ENCODE measurements around the gene ANGPT4. TPM values are rescaled to one million over a fixed set of nuclear protein-coding genes. Genes with fewer than 3 reads are reported as not detected.

ANGPT4 gene
- total and polyA plus RNA-seq, 10 of the 15 experiments (the other 5 are each of a cell fraction or from before 2014, with no cell fraction given) = 0.01 to 0.16 TPM; not detected in 8

DNA sequence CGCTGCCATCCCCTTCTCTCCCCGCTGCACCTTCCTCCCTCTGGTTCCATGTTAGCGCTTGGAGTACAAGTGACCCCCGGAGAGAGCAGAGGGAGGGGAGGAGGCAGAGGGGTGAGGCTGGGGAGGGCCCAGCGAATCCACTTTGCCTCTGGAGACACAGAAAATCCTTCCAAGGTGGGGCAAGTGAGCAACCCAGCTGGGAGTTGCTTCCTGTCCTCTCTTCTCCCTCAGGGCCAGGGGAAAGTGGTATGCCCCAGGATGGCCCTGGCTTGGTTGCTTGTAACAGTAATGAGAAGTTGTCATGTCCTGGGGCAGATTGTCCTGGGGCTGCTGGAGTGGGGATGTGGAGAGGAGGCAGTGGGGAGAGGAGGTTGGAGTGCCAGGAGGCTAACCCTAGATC is 691 bp upstream of the ANGPT4 start:
- FAIRE-seq (no peak), DNase-seq (ENCODE audit: low read depth, low spot score) (no peak), ATAC-seq (no peak)
- no peak overlapping the region for H3K27ac ChIP-seq (ENCODE audit: control insufficient read depth, insufficient read depth)
- no peaks in the 10 kb centered on the region for H4K20me1 ChIP-seq (ENCODE audit: control insufficient read depth, insufficient read depth)
- peaks cover 0 to 1% of the 10 kb centered on the region in 2 experiments; a peak in 3 of 4 replicates for H3K27me3 ChIP-seq (replicated peaks in 1 of 2; ENCODE audit: control insufficient read depth in 2 of 2, insufficient read depth in 2 of 2, low read length in 1 of 2)
- H3K9me3 ChIP-seq (replicated peaks; ENCODE audit: control insufficient read depth, insufficient read depth, low read length) = no peaks in the 10 kb centered on the region
- no peaks in the 10 kb centered on the region for H3K4me1 ChIP-seq (ENCODE audit: control insufficient read depth, insufficient read depth, low read length)
- BruUV-seq (replicated peaks) = no TSS peak
- no peak overlapping the region for H3K4me2 ChIP-seq (ENCODE audit: control insufficient read depth, insufficient read depth)
- H3K4me3 ChIP-seq = no peak overlapping the region
- no peaks in the 10 kb centered on the region for H3K36me3 ChIP-seq (ENCODE audit: control insufficient read depth in 2 of 2, insufficient read depth in 2 of 2, low read length in 1 of 2)
- no peak for TF ChIP-seq CBFB (IDR thresholded peaks at IDR 0.05; ENCODE audit: low read depth)
- no peak for TF ChIP-seq EGR1 (IDR thresholded peaks at IDR 0.05; ENCODE audit: borderline replicate concordance in 1 of 2, low read depth in 2 of 2, low read length in 2 of 2)
- TF ChIP-seq BCLAF1 (IDR thresholded peaks at IDR 0.05) = no peak
- TF ChIP-seq RELA (IDR thresholded peaks at IDR 0.05; ENCODE audit: borderline replicate concordance, partially characterized antibody) = no peak
- TF ChIP-seq, protein P1, sequence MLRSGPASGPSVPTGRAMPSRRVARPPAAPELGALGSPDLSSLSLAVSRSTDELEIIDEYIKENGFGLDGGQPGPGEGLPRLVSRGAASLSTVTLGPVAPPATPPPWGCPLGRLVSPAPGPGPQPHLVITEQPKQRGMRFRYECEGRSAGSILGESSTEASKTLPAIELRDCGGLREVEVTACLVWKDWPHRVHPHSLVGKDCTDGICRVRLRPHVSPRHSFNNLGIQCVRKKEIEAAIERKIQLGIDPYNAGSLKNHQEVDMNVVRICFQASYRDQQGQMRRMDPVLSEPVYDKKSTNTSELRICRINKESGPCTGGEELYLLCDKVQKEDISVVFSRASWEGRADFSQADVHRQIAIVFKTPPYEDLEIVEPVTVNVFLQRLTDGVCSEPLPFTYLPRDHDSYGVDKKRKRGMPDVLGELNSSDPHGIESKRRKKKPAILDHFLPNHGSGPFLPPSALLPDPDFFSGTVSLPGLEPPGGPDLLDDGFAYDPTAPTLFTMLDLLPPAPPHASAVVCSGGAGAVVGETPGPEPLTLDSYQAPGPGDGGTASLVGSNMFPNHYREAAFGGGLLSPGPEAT (IDR thresholded peaks at IDR 0.05; ENCODE audit: low read depth) = no peak
- POLR2A ChIA-PET = no interaction called here
- SMC1A ChIA-PET (ENCODE audit: uncharacterized antibody, unreplicated experiment) = no interaction called here
- RAD21 ChIA-PET (ENCODE audit: unreplicated experiment) = no interaction called here
- 30% methylated on average over 2 of the region's 5 CpGs for WGBS (ENCODE audit: insufficient coverage, insufficient replicate concordance, low lambda C conversion rate, missing lambda C conversion rate)
- intact Hi-C loops (cut with micrococcal nuclease; ENCODE audit: unreplicated experiment) = no loop called here
- CTCF ChIA-PET = no interaction called here
- in situ Hi-C loops (cut with MboI) = no loop called here
- no peak overlapping the region for H3K9ac ChIP-seq (ENCODE audit: control insufficient read depth, insufficient read depth, low read length)
- H2AFZ ChIP-seq (ENCODE audit: control insufficient read depth, low read depth, low read length) = no peak overlapping the region
- H3K79me2 ChIP-seq (ENCODE audit: control insufficient read depth, insufficient read depth, low read length) = no peaks in the 10 kb centered on the region
